SU-DHL-6 (cell line): ENCODE results near the gene MPRIP.

ENCODE experiments used
- CTCF ChIP-seq: fragments of 200-600 bp; sonication (generic); IDR thresholded peaks from one replicate; pipeline ENCODE4 v1.5.1; 2017; ENCODE audit warnings: antibody characterized with exemption, mild to moderate bottlenecking, low read length, moderate library complexity; ENCODE audit not compliant: insufficient read depth, poor library complexity, severe bottlenecking
- EZH2phosphoT487 ChIP-seq: fragments of 200-600 bp; sonication (generic), shearing (Covaris generic); conservative IDR thresholded peaks from 2 replicates; pipeline ENCODE4 v1.6.1; 2018; ENCODE audit warnings: mild to moderate bottlenecking, antibody characterized with exemption, low read length, moderate library complexity, mixed read lengths

- TF ChIP-seq CTCF (no peak), EZH2phosphoT487 (no peak)
Observed at GRCh38 chr17:17073581-17074403, 31.5 kb downstream of the MPRIP start.
